ENCODE measurements around the gene STX1B.
A peak's percentile ranks its signal among the peaks of the same experiment; 100 is the strongest.

STX1B gene

DNA sequence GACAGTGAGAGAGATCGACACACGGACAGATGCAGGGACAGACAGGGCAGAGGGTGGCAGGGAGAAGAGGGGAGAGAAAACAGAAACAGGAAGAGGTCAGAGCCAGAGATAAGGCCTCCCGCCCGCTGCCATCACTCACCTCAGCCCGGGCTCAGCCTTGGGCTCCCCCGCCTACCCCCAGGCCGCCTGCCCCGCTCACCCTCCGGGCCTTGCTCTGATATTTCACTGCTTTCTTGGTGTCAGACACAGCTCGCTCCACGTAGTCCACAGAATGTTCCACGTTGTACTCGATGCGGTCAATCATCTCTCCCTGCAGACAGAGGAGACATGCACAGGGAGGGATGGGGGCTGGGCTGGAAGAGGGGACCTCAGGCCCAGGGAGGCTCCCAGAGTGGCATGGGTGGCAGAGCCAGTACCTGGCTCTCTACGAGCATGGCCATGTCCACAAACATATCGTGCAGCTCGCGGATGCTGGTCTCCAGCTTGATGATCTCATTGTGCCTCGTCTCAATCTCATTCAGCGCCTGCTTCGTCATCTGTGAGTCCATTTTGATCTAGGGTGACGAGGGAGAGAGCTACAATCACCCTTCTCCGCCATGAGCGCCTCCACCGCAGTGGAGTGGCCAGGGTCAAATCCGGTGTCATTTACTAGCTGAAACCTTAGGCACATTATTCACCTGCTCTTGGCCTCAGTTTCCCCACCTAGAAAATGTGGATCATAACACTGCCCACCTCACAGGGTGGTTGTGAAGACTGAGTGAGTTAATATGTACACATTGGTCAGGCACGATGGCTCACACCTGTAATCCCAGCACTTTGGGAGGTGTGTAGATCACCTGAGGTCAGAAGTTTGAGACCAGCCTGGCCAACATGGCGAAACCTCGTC is 17.3 kb downstream of the STX1B start:
- DNase-seq, result no peak

DNA sequence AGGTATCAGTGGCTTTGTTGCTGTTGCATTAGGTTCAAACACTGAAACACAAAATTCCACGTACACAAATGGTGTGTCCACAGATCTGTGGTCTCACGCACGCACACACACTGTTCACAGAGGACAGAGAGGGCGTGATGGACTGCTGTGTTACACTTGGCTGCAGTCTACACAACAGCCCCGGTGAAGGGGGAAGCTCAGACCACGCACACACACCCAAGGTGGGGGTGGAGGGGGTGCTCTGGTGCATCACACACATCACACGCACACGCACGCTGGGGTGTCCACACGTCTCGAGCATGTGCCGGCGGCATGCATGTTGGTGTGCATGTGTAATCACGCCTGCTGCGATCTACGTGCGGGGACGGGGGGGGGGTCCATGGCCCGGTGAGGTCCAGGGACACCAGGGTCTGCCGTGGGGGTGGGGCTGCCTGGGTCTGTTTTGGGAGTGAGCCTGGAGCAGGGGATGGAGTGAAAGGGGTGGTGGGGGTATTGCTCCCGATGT is 18.1 kb downstream of the STX1B start:
- no peak for DNase-seq

DNA sequence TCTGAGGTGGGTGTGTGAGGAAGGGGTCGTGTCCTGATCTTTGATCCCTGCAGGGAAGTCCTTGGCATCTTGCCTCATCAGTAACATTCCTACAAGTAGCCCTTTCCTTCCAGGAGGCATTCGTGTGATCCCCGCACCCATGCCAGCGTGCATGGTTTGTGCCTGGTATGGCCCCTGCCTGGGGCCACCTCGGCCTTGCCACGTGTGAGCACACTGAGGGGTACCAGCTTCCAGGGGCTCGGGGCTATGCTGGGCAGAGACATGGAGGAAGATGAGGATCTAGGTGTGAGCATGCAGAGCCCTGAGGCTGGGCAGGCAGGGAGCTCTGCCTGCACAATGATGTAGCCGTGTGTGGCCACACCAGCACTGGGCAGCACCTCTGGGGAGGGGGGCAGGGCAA is 19.4 kb downstream of the STX1B start:
- DNase-seq, result no peak

DNA sequence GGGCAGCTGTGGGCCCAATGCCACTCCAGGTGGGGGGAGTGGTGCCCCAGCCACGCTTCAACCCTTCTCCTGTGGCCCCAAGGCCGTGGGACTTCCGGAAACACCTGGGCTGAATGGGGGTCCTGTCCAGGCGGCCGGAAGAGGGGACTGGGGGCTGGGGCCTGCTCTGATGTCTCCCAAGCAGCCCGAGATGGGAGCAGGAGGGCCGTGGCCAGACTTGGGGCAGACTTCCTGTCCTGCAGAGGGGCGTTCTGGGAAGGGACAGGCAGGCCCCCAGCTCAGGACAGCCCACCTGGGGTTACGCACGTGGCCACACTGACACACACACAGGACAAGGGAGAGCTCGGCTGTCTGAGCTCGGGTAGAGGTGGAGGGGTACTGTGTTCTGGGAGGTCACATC is 20.3 kb downstream of the STX1B start:
- no peak for DNase-seq

DNA sequence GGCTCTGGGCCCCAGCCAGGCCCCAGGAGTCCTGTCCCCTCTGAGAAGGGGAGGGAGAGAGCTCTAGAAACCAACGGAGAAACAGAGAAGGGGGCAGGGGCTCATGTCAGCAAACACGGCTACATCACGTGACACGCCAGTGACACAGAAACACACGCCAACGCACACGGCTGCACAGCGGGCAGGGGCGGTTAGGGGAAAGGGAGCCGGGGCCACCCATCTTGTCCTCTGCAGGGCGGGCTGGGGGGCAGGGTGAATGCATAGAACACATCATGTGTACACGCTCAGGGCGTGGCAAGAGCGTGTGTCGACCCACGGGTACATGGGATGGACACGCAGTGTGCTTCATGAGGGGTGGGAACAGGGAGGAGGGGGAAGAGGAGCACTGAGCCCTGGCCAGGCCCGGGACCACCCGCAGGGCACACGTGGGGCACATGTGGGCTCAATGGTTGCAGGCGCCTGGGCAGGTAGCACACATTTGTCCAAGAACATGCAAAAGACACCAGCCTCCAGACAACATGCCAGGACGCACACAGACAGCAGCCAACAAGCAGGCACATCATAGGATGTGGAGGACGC is 20.9 kb downstream of the STX1B start:
- DNase-seq, result no peak

DNA sequence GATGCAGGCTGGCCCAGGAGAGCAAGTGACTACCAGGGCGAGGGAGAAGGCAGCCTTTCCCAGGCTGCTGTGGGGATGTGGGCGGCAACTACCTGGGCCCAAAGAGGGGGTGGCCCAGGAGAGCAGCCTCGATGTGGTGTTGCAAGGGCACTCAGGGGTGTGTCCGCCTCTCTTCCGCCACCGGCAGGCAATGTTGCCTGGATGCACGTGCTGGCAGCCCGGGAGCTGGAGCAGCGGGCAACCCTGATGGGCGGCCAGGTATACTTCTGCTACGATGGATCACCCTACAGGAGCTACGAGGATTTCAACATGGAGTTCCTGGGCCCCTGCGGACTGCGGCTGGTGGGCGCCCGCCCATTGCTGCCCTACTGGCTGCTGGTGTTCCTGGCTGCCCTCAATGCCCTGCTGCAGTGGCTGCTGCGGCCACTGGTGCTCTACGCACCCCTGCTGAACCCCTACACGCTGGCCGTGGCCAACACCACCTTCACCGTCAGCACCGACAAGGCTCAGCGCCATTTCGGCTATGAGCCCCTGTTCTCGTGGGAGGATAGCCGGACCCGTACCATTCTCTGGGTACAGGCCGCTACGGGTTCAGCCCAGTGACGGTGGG is 22.8 kb downstream of the STX1B start:
- DNase-seq, result no peak

DNA sequence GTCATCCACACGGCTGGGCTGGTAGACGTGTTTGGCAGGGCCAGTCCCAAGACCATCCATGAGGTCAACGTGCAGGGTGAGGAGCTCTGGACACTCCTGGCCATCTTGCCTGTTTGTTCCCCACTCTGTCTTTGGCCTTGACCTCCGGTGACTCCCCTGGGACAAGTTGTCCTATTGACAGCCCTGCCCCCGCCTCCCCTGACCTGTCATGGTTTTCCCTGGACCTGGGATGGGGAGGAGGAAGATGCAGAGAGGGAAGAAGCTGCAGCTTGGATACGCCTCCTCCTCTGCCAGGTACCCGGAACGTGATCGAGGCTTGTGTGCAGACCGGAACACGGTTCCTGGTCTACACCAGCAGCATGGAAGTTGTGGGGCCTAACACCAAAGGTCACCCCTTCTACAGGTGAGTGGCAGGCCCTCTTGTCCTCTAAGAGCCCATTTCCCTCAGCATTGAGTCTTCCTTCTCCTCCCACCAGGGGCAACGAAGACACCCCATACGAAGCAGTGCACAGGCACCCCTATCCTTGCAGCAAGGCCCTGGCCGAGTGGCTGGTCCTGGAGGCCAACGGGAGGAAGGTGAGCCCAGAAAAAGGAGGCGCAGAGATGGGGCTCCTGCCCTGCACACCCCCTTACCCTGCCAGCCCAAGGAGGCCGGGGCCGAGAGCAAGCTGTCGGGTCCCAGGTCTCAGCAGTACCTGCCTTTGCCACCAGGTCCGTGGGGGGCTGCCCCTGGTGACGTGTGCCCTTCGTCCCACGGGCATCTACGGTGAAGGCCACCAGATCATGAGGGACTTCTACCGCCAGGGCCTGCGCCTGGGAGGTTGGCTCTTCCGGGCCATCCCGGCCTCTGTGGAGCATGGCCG is 24.1 kb downstream of the STX1B start:
- no peak for DNase-seq

DNA sequence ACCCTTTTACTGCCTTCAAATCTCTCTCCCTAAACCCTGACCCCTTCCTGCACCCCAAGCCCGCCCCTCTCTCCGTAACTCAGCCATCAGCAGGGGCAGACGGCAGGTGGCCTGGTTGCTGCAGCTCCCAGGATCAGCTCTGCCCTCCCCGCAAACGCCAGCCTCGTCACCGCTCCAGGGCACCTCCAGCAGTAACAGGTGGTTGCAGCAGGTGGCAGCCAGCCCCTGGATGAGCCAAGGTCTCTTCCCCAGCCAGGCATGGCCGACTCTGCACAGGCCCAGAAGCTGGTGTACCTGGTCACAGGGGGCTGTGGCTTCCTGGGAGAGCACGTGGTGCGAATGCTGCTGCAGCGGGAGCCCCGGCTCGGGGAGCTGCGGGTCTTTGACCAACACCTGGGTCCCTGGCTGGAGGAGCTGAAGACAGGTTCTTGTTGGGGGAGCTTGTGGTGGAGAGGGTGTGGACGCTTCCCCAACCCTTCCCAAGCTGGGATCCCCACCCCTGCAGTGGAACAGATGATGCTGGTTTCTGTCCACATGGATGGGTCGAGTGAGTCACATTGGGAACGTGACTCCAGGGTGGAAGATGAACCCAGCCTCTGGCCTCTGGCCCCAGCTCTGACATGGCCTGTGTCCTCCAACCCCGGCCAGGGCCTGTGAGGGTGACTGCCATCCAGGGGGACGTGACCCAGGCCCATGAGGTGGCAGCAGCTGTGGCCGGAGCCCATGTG is 24.9 kb downstream of the STX1B start:
- DNase-seq, result no peak

DNA sequence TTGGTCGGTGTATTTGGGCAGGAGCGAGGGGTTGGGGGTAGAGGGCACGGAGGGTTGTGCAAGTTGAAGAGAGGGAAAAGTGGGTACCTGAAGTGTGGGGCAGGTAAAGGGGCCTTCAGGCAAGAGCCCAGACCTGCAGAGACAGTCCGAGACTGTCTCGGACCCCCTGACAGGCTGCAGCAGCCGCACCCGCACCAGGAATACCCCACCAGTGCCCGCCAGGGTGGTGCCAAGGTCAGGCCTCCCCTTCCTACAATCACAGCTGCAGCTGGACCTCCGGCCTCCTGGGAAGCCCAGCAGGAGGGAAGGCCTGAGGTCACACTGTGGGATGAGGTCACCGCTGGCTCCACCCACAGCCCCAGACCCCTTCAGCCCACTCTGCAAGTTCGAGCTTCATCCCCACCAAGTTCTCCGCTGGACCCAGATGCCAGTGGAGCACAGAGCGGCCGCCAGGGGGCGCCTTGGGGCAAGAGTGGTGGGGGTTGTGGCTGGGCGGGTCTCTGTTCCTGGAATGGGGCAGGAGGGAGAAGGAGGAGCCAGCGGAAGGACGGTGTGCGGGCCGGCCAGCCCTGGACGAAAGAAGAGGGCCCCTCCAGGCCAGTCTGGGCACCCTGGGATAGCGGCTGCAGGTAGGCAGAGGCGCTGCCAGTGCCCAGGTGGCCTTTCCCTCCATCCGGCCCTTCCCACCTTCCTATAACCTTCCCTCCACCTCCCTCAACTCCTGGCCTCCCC is 25.6 kb downstream of the STX1B start, which contains the start of gene HSD3B7:
Gene HSD3B7, plus strand, starts transcription at position 539 of the 732 bp plus-strand sequence. CDS start 452 bp downstream, outside the sequence.
- peak; percentile 28 to 79 (median 70) for DNase-seq

DNA sequence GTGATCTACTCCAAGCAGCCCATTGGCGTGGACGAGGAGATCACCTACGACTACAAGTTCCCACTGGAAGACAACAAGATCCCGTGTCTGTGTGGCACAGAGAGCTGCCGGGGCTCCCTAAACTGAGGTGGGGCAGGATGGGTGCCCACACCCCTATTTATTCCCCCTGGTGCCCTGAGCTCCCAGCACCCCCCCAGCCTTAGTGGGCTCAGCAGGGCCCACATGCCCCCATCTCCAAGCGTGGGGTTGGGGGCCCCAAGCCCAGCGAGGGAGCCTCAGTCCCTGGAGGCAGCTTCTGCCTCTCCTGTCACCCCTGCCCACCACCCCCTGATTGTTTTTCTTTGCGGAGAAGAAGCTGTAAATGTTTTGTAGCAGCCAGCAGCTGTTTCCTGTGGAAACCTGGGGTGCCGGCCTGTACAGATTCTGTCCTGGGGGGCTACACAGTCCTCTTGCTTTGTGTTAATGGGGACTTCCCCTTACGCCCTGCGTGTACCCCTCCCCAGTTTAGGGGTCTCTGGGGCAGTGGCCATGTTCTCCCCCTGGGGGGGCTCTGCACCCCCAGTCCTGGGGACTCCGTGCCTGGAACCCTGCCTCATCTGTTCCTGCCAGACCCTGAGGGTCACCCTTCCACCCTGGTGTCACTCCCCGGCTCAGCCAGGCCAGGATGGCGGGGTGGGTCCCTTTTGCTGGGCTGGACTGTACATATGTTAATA is 26.4 kb downstream of the STX1B start:
- DNase-seq, result no peak

DNA sequence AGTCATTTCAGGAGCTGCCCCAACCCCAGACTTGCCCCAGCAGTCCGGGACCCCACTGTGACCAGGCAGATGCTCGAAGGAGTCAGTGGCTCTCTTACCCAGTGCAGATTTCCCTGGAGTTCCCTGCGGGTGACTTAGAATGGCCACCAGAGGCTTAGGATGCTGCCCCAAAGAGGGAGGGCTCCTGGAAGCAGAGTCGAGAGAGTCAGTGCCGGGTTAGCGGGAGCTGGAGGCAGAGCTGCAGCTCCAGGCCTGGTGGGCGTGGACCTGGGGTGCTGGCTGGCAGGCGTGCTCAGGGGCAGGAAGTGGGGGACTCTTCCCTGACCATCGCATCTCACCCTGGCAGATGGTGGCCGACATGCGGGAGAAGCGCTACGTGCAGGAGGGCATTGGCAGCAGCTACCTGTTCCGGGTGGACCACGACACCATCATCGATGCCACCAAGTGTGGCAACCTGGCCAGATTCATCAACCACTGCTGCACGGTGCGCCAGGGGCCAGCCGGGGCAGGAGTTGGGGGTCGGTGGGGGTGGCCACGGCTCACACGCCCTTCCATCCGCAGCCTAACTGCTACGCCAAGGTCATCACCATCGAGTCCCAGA is 27.0 kb downstream of the STX1B start:
- DNase-seq, result no peak

DNA sequence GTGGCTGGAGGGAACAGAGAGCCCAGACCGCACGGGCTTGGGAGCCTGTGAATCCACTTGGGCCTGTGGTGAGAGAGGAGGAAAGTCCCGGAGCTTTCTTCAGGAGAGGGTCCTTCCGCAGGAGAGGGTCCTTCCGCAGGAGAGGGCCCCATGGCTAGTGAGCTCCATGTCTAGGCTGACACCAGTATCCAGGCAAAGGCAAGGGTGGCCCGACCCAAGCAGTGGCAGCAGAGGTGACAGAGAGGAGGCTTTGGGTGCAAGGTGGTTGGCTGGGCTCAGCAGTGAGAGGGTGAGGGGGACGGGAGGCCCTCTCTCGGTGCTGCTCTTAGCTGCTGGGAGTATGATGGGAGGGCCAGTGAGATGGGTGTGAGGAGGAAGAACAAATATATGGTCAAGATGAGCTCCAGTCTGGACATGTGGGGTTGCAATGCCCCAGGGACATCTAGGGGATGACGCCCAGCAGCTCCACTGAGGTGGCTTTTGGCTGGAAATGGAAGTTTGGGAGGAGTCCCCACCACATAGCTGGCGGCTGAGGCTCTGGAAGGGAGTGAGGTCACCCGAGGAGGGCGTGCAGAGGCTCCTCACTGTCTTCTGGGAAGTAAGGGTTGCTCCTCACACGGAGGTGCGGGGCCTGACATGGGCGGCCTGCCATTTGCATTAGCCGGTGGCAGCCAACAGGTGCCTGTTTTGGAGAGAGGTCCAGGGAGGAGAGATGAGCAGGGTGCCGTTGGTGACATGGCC is 27.7 kb downstream of the STX1B start:
- no peak for DNase-seq

DNA sequence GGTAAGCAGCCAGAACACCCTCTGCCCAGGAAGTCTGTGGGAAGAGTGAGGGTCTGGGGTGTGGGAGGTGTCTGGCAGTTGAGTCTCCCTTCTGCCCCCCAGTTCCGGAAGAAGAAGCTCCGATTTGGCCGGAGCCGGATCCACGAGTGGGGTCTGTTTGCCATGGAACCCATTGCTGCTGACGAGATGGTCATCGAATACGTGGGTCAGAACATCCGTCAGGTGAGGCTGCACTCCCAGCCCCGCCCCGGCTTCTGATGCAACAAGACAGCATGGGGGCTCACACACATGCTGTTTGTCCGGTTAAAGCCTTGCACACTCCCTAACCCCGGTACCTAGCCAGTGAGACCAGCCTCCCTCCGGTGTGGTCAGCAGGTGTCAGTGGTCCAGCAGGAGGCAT is 29.5 kb downstream of the STX1B start:
- DNase-seq, result no peak

DNA sequence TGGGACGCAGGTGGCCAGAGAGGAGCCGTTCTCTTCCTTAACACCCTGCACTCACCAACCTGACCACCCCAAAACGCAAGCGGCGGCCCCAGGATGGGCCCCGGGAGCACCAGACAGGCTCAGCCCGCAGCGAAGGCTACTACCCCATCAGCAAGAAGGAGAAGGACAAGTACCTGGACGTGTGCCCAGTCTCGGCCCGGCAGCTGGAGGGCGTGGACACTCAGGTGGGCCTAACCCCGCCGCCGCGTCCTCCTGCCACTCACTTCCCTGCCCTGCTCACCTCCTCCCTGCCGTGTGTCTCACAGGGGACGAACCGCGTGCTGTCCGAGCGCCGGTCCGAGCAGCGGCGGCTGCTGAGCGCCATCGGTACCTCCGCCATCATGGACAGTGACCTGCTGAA is 30.0 kb downstream of the STX1B start:
- DNase-seq, result no peak

DNA sequence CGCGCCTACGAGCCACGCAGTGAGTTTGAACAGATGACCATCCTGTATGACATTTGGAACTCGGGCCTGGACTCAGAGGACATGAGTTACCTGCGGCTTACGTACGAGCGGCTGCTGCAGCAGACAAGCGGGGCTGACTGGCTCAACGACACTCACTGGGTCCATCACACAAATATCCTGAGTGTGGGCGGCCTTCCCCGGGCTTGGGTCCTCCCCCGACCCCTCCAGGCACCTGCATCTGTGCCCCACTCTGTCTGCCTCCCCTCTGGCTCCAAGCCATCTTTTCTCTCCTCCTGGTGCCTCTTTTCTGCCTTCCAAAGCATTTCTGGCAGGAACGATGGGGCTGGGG is 30.4 kb downstream of the STX1B start:
- DNase-seq, result no peak

DNA sequence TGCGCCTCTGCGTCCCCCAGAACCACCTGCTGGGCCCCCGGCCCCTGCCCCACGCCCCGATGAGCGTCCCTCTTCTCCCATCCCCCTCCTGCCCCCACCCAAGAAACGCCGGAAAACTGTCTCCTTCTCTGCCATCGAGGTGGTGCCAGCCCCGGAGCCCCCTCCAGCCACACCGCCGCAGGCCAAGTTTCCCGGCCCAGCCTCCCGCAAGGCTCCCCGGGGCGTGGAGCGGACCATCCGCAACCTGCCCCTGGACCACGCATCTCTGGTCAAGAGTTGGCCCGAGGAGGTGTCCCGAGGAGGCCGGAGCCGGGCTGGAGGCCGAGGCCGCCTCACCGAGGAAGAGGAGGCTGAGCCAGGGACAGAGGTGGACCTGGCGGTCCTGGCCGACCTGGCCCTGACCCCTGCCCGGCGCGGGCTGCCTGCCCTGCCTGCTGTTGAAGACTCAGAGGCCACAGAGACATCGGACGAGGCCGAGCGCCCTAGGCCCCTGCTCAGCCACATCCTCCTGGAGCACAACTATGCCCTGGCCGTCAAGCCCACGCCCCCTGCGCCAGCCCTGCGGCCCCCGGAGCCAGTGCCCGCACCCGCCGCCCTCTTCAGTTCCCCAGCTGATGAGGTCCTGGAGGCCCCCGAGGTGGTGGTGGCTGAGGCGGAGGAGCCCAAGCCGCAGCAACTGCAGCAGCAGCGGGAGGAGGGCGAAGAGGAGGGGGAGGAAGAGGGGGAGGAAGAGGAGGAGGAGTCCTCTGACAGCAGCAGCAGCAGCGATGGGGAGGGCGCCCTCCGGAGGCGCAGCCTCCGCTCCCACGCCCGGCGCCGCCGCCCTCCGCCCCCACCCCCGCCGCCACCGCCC is 31.0 kb downstream of the STX1B start:
- DNase-seq, result no peak

DNA sequence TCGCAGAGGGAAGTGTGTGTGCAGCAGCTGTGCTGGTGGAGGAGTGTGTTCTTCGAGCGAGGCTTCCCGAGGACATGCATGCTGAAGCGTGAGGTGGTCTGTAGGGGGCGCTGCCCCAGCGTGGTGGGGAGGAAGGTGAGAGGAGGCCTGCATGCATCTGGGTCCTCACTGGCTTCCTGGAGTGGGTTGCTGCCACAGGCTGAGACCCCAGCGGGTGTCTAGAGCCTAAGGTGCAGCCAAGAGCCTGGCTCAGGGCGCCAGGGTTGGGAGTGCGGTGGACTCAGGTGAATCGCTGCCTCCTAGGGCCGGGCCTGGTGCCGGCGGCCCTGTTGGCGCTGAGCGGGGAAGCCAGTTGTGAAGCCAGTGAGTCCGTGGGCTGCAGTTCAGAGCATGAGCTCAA is 32.9 kb downstream of the STX1B start:
- DNase-seq, result peak in 1 of 6 experiments; percentile 3

DNA sequence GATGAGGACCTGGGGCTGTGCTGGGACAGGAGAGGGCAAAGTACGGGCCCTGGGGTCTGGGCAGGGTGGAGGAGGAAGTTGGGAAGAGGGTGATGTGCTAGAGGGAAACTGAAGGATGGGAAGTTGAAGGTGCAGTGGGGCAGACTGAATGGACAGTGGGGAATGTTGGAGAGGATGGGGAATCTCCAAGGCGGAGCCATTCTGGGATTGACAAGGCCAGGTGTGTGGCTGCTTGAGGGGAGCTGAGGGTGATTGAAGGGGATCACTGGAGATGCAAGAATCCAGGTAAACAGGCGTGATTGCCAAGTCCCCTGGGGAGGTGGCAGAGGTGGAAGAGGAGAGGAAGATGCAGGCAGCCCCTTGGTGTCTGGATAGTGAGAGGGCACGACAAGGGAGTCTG is 34.0 kb downstream of the STX1B start:
- no peak for DNase-seq

DNA sequence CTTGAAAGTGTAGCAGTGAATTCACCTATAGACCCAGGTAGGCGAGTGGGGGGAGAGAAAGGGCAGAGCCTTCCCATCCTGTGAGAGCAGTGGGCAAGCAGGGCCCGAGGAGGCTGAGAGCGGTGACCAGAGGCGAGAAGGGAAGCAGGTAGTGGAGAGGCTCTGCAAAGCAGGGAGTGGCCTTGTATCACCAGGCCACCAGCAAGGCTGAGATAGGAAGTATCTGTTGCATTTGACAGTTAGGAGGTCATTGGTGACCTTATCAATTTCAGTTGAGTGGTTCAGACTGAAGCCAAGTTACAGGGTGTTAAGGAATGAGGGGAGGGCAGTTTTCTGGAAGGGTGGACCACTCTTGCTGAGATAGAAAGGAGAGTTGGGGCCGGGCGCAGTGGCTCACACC is 36.1 kb downstream of the STX1B start:
- DNase-seq, result no peak
